ENCODE data around the gene TENT4A.
"Not testable (repeated sequence)": the region's sequence is repeated elsewhere in the genome, so short reads cannot be mapped to it uniquely, and the experiment has no call there.

TENT4A gene

DNA sequence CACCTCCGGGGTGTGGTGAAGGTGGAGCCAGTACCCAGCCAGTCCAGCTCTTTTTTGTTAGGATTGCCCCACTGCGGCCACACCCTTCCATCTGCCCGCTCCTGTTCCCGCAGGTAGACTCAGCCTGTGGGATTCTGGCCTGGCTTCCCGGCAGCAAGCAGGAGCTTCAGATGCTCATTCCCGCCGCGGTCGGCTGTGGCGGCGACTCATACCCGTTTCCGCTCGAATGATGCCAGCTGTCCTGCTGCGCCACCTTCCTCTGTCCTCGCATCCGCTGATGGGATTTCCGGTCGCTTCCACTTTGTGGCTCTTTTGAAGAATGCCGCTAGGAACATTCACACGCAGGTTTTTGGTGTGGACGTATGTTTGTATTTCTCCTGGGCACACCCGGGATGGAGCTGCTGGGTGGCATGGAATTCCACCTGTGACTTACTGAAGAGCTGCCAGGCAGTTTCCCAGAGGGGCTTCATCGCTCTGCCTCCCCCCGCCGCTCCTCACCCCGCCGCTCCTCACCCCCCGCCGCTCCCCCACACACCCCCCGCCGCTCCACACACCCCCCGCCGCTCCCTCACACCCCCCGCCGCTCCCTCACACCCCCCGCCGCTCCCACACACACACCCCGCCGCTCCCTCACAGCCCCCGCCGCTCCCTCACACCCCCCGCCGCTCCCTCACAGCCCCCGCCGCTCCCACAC, 60.3 kb downstream of the TENT4A start:
- no peak for DNase-seq (ENCODE audit: low read depth)

DNA sequence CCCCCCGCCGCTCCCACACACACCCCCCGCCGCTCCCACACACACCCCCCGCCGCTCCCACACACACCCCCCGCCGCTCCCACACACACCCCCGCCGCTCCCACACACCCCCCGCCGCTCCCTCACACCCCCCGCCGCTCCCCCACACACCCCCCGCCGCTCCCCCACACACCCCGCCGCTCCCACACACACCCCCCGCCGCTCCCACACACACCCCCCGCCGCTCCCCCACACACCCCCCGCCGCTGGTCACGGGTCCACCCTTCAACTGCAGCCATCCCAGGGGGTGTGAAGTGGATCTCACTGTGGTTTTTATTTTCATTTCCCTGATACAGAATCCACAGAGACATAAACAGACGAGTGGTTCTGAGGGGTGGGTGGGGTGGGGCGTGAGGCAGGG, 61.0 kb downstream of the TENT4A start:
- not testable (repeated sequence) for DNase-seq (ENCODE audit: low read depth)

- no peak for DNase-seq (ENCODE audit: low read depth)
These were observed 61.5 kb downstream of the TENT4A start for GRCh38 chr5:6774721-6775204.

GRCh38 chr5:6775571-6775970, 62.3 kb downstream of the TENT4A start:
- DNase-seq (ENCODE audit: low read depth): no peak

GRCh38 chr5:6780802-6781391, 67.7 kb downstream of the TENT4A start:
- DNase-seq (ENCODE audit: low read depth): no peak

- no peak for DNase-seq (ENCODE audit: low read depth)
These were observed 68.5 kb downstream of the TENT4A start for GRCh38 chr5:6781716-6782115.

DNA sequence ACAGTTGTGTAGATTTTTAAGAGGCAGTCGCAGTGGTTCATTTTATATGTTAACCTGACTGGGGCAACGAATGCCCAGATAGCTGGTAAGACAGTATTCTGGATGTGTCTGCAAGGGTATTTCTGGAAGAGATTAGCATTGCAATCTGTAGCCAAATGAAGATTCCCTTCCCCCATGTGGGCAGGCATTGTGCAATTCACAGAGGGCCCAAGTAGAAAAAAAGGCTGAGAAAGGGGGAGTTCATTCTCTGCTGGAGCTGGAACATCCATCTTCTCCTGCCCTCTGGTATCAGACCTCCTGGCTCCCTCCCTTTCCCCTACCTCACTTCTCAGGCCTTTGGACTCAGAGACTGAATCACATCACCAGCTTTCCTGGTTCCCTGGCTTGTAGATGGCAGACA, 70.6 kb downstream of the TENT4A start:
- no peak for DNase-seq (ENCODE audit: low read depth)

DNA sequence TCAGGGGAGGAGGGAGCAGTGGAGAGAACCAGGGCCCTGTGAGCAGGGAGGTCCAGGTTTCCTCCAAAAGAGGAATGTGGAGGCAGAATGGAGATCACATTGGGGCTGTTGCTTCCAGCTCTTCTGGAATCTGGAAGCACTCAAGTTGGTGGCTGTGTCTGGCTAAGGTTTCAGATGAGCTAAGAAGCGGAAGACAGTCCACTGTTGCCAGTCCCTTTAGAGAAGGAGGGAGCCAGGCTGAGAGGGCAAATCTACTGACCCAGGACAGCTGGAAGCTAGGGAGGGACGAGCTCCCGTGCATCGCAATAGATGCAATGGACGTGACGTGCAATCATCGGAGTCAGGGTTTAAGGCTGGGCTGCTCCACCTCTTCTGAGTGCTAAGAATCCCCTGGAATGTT, 71.2 kb downstream of the TENT4A start:
- DNase-seq (ENCODE audit: low read depth): no peak

DNA sequence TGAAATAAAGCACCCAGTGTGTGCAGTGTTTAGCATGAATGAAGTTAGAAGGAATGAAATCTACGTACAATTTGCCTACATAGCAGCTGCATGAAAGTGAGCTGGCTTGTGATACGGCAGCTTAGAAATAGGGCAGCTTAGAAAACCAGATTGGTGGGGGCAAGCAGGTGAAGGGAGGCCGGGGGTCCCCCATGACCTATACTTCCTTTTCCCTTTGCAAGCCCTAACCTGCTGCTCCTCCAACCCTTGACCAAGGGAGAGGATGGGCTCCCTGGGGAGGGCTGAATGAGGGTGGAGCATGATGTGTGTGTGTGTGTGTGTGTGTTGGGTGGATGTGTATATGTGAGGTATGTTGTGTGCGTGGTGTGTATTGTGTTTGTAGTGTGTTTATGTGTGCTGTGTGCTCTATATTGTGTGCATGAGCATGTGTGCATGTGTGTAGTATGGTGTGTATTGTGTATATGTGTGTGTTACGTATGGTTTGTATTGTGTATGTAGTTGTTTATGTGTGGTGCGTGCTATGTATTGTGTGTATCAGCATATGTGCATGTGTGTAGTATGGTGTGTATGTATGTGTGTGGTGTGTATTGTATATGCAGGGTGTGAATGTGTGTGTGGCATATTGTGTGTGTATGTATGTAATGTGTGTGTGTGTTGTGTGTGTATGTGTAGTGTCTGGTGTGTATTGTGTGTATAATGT, 72.1 kb downstream of the TENT4A start:
- no peak for DNase-seq (ENCODE audit: low read depth)

GRCh38 chr5:6785861-6786180, 72.6 kb downstream of the TENT4A start:
- DNase-seq (ENCODE audit: low read depth): no peak

DNA sequence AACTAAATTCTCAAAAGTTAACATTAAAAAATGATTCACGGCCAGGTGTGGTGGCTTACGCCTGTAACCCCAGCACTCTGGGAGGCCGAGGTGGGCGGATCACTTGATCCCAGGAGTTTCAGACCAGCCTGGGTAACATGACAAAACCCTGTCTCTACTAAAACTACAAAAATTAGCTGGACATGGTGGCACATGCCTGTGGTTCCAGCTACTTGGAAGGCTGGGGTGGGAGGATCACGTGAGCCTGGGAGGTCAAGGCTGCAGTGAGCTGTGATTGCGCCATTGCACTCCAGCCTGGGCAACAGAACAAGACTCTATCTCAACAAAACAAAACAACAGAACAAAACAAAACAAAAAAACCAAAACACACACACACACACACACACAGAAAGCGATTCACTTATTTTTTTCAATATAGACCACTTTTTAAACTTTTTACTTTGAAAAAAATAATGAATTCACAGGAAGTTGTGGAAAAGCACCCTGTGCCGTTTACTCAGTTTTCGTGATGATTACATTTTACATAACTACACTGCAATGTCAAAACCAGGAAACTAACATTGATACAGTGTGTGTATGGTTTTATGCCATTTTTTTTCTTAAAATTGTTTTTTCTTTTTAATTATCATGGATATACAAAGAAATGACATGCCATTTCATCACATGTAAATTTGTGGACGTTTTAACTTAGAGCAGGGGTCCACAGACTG, 73.7 kb downstream of the TENT4A start:
- no peak for DNase-seq (ENCODE audit: low read depth)

- DNase-seq (ENCODE audit: low read depth): no peak
These were observed 74.7 kb downstream of the TENT4A start for GRCh38 chr5:6787941-6788340.

- no peak for DNase-seq (ENCODE audit: low read depth)
These were observed 75.2 kb downstream of the TENT4A start for GRCh38 chr5:6788439-6788838.

DNA sequence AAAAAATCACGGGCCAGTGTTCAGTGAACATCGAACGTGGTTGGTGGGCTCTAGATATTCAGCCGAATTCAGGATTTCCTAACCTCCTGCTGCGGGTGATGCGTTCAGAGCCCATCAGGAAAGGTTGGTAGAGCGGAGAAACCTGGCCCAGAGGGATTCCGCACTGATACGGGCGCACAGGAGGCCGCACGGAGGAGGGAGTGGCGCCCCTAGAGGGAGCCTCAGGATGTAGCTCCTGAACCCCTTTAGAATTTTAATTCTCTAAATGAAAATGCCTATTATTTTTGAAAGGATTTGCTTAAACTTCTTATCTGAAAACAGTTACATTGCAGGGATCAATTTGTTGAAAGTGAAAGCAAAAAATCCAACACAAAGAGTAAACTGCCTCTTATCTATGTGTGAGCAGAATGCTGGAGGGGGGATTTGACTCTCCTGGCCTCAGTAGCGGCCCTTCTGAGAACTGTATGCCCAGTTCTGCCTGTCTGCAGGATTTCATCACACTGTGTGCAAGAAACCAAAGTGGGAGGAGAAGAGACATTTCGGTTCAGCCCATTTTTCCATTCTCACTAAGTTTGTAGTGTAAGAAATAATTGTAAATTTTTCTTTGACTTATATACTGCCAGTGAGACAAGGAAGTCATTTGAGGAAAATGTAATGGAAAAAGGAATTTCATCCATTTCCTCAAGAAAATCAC, 75.9 kb downstream of the TENT4A start:
- no peak for DNase-seq (ENCODE audit: low read depth)

- no peak for DNase-seq (ENCODE audit: low read depth)
These were observed 77.2 kb downstream of the TENT4A start for GRCh38 chr5:6790346-6790865.

DNA sequence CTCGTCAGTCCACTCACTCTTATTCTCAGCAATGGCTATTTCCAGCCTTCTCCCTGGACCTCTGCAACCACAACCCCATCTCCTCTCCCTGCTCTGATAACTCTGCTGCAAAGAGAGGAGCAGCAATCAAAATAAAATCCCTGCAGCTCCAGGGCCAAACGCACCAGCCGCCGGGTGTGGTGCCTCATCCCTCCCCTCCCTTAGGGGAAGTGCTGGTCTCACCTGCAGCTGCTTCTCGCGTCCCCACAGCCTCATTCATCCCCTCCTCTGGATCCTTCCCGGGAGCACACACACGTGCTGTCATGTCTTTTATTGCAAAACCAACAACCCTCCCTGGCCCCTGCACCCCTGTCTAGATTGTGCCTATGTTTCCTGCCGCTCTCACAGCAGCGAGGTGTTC, 77.8 kb downstream of the TENT4A start:
- no peak for DNase-seq (ENCODE audit: low read depth)

DNA sequence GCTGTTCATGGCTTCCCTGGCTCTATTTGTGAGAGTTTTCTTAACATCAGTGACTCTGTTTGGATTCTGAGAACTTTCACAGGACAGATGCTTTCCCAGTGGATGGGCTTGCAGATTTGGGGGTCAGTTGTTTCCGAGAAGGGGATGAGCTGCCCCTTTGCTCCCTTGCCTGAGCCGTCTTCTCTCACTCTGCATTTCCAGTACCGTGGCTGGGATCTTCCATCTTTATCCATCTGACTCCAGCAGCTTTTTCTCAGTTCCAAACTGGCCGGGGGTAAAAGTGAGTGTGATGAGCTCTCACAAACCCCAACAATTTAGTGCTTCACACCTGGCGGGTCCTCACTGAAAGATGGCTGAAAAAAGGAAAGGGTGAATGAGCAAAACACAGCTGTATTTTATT, 79.1 kb downstream of the TENT4A start:
- no peak for DNase-seq (ENCODE audit: low read depth)

GRCh38 chr5:6792911-6793471, 79.8 kb downstream of the TENT4A start:
- no peak for DNase-seq (ENCODE audit: low read depth)

GRCh38 chr5:6801236-6801635, 88.0 kb downstream of the TENT4A start:
- DNase-seq (ENCODE audit: low read depth): no peak

- DNase-seq (ENCODE audit: low read depth): no peak
These were observed 90.8 kb downstream of the TENT4A start for GRCh38 chr5:6803981-6804550.

DNA sequence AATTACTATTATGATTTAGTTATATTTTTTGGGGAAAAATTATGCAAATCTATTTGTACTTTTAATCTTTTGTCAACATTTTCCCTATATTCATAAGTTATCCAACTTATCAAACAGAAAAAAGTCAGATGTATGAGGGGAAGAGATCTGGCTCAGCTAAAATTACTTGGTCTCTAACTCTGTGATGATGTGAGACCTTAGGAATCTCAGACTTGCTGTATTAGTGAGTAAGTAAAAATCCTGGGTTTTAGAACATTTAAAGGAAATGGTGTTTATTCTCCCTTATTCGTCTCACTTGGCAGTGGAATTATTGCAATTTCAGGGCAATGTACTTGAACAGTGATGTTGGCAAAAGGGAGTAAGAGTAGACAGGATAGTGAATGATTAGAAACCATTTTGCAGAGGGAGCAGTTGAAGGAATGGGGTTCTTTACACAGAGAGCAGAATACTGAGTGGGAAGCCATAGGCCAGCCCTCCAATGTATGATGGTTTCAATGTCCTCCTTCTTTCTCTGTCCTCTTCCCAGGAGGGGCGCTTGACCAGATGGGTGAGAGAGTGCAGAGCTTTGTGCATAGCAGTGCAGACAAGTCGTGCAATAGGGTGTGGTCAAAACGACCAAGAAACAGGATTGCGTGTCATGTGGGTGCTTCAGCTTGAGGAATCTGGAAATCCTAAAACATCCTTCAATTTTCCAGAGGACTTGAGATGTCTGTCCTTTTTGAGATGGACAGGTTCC, 91.7 kb downstream of the TENT4A start:
- DNase-seq (ENCODE audit: low read depth): no peak

Measured in activated gamma-delta T cell treated with anti-CD3 and anti-CD28 coated beads, Interleukin-2, amount 50 U/mL, for 16 hours (primary cell).